Tibial nerve (tissue), 4 donors: Measurements from ENCODE around the gene EGFR. TPM values are rescaled to one million over a fixed set of nuclear protein-coding genes. Genes with fewer than 3 reads are reported as not detected.

Experiments used
- DNase-seq, 2 donors: peaks; one replicate each; pipeline ENCODE4 v3.0.0-alpha.2; 2019; ENCODE audit warnings: low spot score in 2 of 2
- H3K27ac ChIP-seq, 4 donors: fragments of 200-600 bp; sonication (generic) in 3 of 4; one replicate each; pipeline ENCODE4 v1.5.1; 2017 to 2019; ENCODE audit warnings: mild to moderate bottlenecking in 1 of 4
- H3K27me3 ChIP-seq, 2 donors: fragments of 200-600 bp; sonication (generic) in 1 of 2; one replicate each; pipeline versions ENCODE4 v1.5.1 to v1.6.0; 2017 to 2019
- H3K36me3 ChIP-seq, 3 donors: fragments of 200-600 bp; sonication (generic); one replicate each; pipeline ENCODE4 v1.5.1; 2018 to 2019
- H3K4me1 ChIP-seq, 4 donors: fragments of 200-600 bp; sonication (generic) in 3 of 4; one replicate each; pipeline ENCODE4 v1.5.1; 2017 to 2019
- H3K4me3 ChIP-seq, 4 donors: fragments of 200-600 bp; sonication (generic) in 3 of 4; one replicate each; pipeline ENCODE4 v1.5.1; 2017 to 2019; ENCODE audit warnings: mild to moderate bottlenecking in 1 of 4, moderate library complexity in 1 of 4
- H3K9me3 ChIP-seq, 4 donors: fragments of 200-600 bp; sonication (generic) in 3 of 4; one replicate each; pipeline ENCODE4 v1.5.1; 2017 to 2019
- EP300 ChIP-seq, 2 donors: sonication (generic); formaldehyde crosslinking; IDR thresholded peaks; one replicate each; pipeline ENCODE4 v1.6.1; 2017; ENCODE audit warnings: antibody characterized with exemption in 2 of 2, mild to moderate bottlenecking in 1 of 2
- POLR2A ChIP-seq, 2 donors: fragments of 450-650 bp; IDR thresholded peaks; one replicate each; pipeline ENCODE4 v1.6.1; 2017; ENCODE audit warnings: antibody characterized with exemption in 2 of 2, mild to moderate bottlenecking in 2 of 2, moderate library complexity in 2 of 2
- WGBS, 2 donors: methylation state at CpG; one replicate each; pipeline ENCODE4 v1.1.5; 2018; 5-methylcytosine and 5-hydroxymethylcytosine counted together
- total RNA-seq, 4 donors: library from RNA; depleted of rRNA; stranded (reverse); fragments of >200 nt; gene quantifications; one replicate each; pipeline ENCODE4 v1.1.0, GENCODE V29; 2016
- TF ChIP-seq, protein P1 (sequence below), 5 experiments: fragments of 200-600 bp in 3 of 5; fragments of 450-650 bp in 2 of 5; sonication (generic) in 3 of 5; IDR thresholded peaks; one replicate each; pipeline ENCODE4 v1.5.1; 2016 to 2019; ENCODE audit warnings: antibody characterized with exemption in 5 of 5, mild to moderate bottlenecking in 3 of 5, moderate library complexity in 2 of 5

EGFR gene
- total RNA-seq, 4 donors from 2014 or later = 72.3 to 136 (median 127) TPM

GRCh38 chr7:55100544-55101327 is 81.9 kb downstream of the EGFR start:
- H3K27ac ChIP-seq = peak overlapping the region; percentile 5 to 83 (median 54)
- 55 to 70% methylated on average over 13 to 21 of the region's 21 CpGs for WGBS, 2 donors
- peaks cover 0 to 70% (median 4%) of the 10 kb centered on the region in 4 donors for H3K4me1 ChIP-seq
- TF ChIP-seq EP300 (IDR thresholded peaks at IDR 0.05) (no peak), POLR2A (IDR thresholded peaks at IDR 0.05) (no peak)
- TF ChIP-seq, protein P1, sequence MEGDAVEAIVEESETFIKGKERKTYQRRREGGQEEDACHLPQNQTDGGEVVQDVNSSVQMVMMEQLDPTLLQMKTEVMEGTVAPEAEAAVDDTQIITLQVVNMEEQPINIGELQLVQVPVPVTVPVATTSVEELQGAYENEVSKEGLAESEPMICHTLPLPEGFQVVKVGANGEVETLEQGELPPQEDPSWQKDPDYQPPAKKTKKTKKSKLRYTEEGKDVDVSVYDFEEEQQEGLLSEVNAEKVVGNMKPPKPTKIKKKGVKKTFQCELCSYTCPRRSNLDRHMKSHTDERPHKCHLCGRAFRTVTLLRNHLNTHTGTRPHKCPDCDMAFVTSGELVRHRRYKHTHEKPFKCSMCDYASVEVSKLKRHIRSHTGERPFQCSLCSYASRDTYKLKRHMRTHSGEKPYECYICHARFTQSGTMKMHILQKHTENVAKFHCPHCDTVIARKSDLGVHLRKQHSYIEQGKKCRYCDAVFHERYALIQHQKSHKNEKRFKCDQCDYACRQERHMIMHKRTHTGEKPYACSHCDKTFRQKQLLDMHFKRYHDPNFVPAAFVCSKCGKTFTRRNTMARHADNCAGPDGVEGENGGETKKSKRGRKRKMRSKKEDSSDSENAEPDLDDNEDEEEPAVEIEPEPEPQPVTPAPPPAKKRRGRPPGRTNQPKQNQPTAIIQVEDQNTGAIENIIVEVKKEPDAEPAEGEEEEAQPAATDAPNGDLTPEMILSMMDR (IDR thresholded peaks at IDR 0.05) = no peak
- no peaks in the 10 kb centered on the region for H3K36me3 ChIP-seq
- H3K27me3 ChIP-seq = peaks cover 0 to 3% of the 10 kb centered on the region in 2 donors
- no peaks in the 10 kb centered on the region for H3K9me3 ChIP-seq
- peak; percentile 86 to 89 for DNase-seq
- no peak overlapping the region for H3K4me3 ChIP-seq

- DNase-seq = no peak
- Histone ChIP-seq H3K9me3 (no peaks in the 10 kb centered on the region), H3K4me1 (peaks cover 0 to 68% (median 4%) of the 10 kb centered on the region in 4 donors), H3K27ac (peak overlapping the region; percentile 5 to 83 (median 54)), H3K4me3 (no peak overlapping the region), H3K36me3 (no peaks in the 10 kb centered on the region), H3K27me3 (peaks cover 0 to 3% of the 10 kb centered on the region in 2 donors)
- TF ChIP-seq EP300 (IDR thresholded peaks at IDR 0.05) = no peak
- TF ChIP-seq, protein P1 (IDR thresholded peaks at IDR 0.05) = no peak
- TF ChIP-seq POLR2A (IDR thresholded peaks at IDR 0.05) = no peak
- 81 to 90% methylated on average over 9 of the region's 9 CpGs for WGBS, 2 donors
Measured at GRCh38 chr7:55101359-55101758, 82.5 kb downstream of the EGFR start.

- H3K9me3 ChIP-seq = no peaks in the 10 kb centered on the region
- peaks cover 0 to 52% (median 4%) of the 10 kb centered on the region in 4 donors for H3K4me1 ChIP-seq
- TF ChIP-seq POLR2A (IDR thresholded peaks at IDR 0.05) (no peak), EP300 (IDR thresholded peaks at IDR 0.05) (no peak)
- TF ChIP-seq, protein P1 (IDR thresholded peaks at IDR 0.05) = no peak
- no peaks in the 10 kb centered on the region for H3K36me3 ChIP-seq
- H3K27me3 ChIP-seq = peaks cover 0 to 3% of the 10 kb centered on the region in 2 donors
- no peak overlapping the region for H3K4me3 ChIP-seq
- 93 to 97% methylated on average over 12 of the region's 12 CpGs for WGBS, 2 donors
- no peak for DNase-seq
- no peak overlapping the region for H3K27ac ChIP-seq
Measured at GRCh38 chr7:55104123-55104522, 85.3 kb downstream of the EGFR start.

- Histone ChIP-seq H3K9me3 (no peaks in the 10 kb centered on the region), H3K4me1 (peaks cover 0 to 53% (median 4%) of the 10 kb centered on the region in 4 donors), H3K36me3 (no peaks in the 10 kb centered on the region), H3K27me3 (peaks cover 0 to 3% of the 10 kb centered on the region in 2 donors), H3K4me3 (no peak overlapping the region), H3K27ac (no peak overlapping the region)
- no peak for DNase-seq
- 53 to 62% methylated on average over 3 of the region's 3 CpGs for WGBS, 2 donors
- TF ChIP-seq, protein P1 (IDR thresholded peaks at IDR 0.05) = no peak
- TF ChIP-seq POLR2A (IDR thresholded peaks at IDR 0.05) (no peak), EP300 (IDR thresholded peaks at IDR 0.05) (no peak)
Measured at GRCh38 chr7:55104712-55105433, 86.1 kb downstream of the EGFR start.

DNA sequence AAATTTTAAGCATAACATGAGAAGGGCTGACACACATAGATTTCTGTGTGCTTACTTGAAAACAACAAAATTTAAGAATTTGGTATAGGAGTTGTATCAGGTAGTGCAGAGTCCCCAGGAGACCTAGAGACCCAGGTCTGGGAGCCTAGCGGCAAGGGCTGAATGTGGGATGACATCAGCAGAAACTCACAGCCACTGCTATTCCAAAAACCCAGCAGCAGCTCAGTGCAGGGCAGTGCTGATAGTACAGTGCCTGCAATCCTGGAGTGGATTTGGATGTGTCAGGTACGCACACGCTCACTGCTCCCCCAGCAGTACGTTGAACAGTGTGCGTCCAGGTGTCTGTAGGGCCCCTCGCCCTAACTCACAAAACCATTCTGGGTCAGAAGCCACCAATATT is 87.1 kb downstream of the EGFR start:
- no peak overlapping the region for H3K27ac ChIP-seq
- 86 to 90% methylated on average over 6 of the region's 6 CpGs for WGBS, 2 donors
- H3K9me3 ChIP-seq = no peaks in the 10 kb centered on the region
- H3K36me3 ChIP-seq = no peaks in the 10 kb centered on the region
- no peak overlapping the region for H3K4me3 ChIP-seq
- DNase-seq = no peak
- H3K27me3 ChIP-seq = no peaks in the 10 kb centered on the region
- H3K4me1 ChIP-seq = peaks cover 0 to 52% (median 2%) of the 10 kb centered on the region in 4 donors
- TF ChIP-seq, protein P1 (IDR thresholded peaks at IDR 0.05) = no peak
- TF ChIP-seq EP300 (IDR thresholded peaks at IDR 0.05) (no peak), POLR2A (IDR thresholded peaks at IDR 0.05) (no peak)
